Middle frontal gyrus (tissue), 1 donor: Measurements from ENCODE around the gene SIPA1L3.
"Not testable (repeated sequence)": the region's sequence is repeated elsewhere in the genome, so short reads cannot be mapped to it uniquely, and the experiment has no call there.

Source experiments
- DNase-seq: peaks from one replicate; pipeline ENCODE4 v3.0.0-alpha.2; 2015; ENCODE audit warnings: low spot score; ENCODE audit errors: extremely low spot score

Gene SIPA1L3

DNA sequence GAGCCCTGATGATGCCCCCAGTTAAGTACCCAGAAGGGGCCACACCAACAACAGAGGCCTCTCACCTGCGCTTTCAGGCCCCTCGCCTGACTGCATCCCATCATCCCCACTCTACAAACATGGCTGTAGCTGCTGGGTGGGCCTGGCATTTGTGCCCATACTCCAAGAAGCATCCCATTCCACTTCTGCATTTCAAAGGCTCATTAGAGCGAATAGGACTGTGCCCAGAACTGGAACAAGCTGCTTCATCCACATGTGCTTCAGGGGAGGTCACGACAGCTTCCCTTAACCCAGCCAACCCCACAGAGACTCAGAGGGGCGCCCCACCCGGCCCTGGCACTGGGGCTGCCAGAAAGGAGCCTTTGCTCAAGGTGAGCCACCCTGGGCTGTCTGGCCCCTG is 156.9 kb downstream of the SIPA1L3 start:
- no peak for DNase-seq

DNA sequence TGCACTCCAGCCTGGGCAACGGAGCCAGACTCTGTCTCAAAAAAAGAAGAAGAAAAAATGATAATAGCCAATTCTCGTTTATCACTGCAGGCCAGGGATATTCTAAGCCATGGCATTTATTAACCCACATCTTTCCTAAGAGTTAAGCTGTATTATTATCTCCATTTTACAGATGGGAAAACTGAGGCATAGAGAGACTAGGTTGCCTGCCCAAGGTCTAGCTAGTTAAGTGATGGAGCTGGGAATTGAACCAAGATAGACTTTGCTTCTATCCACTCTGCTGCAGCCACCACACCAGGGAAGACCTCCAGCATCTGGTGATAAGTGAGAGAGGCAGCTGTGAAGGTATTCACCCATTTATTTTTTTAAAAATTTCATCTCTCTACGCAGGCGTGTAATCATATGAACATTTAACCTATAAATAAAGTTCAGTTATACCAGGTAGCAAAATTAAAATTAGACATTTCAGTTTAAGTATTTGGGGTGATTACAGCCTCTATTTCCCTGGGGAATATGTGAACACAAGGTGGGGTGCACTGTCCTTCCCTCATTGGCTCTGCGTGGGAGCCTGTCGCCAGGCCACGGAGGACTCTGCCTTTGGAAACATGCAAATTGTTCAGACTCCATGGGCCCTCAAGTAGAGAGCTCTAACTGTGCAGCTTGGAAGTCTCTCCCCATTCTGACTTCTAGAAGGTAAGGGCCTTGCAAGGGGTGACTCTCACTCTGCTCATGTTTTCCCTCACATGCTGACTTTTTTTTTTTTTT is 157.8 kb downstream of the SIPA1L3 start:
- DNase-seq: no peak

DNA sequence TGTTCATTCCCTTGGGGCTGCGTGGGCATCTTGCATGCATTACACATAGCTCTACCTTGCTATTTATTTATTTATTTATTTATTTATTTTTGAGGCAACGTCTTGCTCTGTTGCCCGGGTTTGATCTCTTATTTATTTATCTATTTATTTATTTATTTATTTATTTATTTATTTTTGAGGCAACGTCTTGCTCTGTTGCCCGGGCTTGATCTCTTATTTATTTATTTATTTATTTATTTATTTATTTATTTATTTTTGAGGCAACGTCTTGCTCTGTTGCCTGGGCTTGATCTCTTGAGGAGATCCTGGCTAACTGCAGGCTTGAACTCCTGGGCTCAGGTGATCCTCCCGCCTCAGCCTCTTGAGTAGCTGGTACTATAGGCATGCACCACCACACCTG is 158.8 kb downstream of the SIPA1L3 start:
- DNase-seq: not testable (repeated sequence)

DNA sequence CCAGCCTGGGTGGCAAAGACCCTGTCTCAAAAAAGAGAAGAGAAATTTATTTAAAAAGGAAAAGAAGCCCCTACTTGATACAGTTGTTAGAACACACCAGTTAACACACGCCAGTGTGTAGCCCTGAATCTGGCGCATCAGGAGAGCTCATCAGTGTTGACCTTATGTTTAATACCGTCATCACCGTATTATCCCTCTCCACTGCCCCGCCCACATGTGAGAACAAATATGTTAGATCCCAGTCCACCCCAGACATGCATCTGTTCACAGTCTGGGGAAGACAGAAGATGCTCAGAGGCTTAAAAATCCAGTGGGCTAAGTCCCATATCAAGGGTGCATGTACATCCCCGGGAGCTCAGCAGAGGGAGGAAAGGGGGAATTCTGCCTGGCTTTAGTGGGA is 161.8 kb downstream of the SIPA1L3 start:
- no peak for DNase-seq

DNA sequence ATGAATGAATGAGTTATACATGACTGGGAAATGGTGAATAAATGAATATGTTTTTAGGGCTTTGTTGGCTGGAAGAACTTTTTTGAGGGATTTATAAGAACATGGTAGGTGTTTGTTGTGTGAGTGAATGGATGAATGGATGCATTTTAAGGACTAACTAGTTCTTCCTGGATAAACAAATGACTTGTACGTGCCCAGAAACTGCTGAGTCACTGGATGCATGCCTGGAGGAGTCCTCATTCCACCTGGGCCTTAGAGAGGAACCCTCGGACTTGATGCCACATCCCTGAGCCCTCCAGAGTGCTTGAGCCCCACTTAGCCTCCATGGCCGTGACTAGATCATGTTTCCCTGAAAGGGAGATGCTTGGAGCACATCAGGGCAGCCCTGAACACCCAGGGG is 163.6 kb downstream of the SIPA1L3 start:
- DNase-seq: no peak

DNA sequence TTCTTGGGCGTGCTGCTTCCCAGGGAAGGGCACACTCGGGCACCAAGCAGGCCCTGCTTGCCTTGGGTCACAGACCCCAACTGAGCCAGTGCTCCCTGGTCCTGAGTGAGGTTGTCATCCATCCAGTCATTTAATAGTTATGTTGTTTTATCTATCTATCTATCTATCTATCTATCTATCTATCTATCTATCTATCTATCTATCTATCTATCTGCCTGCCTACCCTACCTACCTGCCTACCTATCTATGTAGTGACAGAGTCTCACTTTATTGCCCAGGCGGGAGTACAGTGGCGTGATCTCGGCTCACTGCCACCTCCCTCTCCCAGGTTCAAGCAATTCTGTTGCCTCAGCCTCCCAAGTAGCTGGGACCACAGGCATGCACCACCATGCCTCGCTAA is 164.0 kb downstream of the SIPA1L3 start:
- DNase-seq: not testable (repeated sequence)

DNA sequence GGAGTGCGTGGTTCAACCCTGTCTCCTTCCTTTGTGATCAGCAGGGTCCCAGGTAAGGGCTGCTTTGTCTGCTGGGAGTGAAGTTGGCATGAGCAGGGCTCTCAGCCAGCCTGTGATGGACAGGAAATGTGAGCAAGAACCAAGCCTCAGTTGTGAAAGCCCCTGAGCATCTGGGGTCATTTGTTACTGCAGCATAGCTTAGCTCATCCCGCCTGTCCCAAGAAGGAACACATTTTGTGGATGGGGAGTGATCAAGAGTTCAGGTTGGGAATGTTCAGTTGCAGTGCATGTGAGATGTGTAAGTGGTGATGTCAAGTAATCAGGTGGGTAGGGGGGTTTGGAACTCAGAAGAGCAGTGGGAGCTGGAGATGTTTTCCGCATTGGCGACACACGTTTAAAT is 164.6 kb downstream of the SIPA1L3 start:
- no peak for DNase-seq

DNA sequence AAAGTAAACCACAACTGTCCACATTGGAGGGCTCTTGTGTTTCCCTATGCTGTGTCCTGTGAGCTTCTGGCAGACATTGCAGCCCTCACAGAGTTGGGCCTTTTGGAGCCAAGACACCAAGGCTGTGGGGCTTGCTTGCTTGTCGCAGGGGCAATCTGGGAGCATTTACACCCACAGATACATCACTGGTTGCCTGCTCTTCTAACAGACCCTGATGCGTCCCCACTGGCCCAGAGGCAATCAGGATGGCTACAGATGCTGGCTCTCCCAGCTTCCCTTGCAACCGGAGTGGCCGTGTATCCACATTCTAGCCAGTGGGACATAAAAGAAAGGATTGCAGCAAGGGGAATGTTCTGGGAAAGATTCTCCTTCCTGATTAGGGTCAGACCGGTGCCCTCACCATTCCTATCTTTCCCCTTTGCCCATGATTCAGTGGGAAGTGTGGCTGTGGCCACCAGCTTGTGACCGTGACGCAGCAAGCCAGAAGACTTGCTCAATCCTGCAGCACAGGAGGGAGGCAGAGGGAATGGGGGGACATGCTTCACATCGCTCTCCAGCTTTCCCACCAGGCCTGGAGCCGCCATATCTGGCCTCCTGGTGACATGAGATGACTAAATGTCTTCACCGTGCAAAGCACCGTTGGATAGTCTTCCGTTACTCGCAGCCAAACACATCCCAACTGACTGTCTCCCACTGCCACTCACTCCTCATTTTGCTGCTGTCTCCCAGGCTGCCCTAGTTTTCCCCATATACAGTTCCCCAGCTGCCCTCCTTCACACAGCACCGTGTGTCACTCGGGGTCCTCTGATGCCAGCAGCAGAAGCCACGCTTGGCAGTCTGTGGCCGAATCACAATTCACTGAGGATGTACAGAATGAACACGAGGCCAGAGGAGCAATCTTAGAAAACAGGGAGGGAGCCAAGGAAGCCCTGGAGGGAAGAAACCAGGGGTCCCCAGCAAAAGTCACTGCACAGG is 166.1 kb downstream of the SIPA1L3 start:
- DNase-seq: no peak

DNA sequence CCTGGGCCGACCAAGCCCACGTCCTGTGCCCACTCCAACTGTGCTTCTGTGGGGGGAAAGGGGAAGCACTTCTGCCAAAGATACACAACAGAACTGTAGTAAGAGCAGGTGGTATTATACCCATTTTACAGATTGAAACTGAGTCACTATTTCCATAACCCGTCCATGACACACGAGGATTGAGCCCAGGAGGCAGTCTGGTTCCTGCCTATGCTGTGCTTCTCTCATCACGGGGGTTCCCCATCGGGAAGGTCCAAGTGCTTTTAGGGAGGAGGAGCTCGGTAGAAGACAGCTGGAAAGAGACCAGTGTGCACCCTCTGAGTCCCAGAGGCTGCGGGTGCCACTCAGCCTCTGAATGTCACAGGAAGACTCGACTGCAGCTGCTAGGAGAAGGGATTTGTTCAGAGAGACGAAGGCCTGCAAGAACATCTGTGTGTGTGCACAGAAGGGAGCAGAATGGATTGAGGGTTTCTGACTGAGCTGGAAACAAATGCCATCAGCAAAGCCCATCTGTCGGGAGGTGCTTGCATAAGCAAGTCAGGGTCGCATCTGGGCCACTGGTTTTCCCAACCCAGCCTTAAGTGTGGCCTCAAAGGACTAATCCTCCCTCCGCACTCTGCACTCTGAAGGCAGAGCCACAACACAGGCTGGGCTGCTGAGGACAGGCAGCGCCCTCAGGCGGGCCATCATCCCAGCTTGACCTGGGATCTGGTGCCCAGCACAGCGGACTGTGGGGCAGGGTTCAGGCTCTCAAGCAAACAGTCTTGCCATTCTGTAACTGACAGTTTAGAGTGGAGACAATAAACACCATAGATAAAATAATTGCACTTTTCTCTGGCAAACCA is 167.1 kb downstream of the SIPA1L3 start:
- DNase-seq: no peak

DNA sequence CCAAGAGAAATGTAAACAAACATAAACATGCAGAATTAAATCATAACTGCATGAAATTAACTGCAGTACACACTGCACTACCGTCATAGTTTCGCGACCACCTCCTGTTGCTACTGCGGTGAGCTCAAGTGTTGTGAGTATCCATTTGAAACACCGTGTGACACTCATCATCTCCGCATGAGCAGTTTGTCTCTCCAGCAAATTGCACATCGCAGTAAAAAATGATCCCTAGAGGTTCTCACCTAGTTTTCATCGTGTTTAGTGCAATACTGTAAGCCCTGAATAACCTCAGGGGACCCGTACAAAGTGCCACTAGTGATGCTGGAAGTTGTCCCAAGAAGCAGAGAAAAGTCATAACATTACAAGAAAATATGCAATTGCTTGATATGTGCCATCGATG is 169.3 kb downstream of the SIPA1L3 start:
- no peak for DNase-seq

DNA sequence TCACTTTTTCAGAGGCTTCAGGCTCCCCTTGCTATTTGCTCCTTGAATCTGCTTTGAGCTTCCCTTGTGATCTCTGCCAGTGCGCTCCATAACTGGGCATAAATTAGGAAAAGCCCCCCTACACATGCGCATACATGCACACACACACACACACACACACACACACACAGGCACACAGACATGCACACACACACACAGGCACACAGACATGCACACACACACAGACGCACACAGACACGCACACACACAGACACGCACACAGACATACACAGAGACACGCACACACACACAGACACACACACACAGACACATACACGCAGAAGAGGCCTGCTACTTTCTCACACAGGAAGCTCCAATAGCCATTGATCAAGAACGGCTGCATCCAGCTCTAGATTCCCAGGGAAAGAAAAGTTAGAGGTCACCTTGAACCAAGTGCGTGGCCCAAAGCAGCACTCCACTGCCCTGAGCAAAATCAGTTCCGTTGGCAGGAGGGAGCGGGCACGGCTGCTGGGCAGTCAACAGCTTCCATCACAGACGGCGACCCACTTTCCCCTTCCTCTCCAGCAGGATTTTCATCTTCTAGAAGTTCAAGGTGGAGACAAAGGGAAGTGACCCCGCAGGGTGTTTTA is 171.4 kb downstream of the SIPA1L3 start:
- no peak for DNase-seq

DNA sequence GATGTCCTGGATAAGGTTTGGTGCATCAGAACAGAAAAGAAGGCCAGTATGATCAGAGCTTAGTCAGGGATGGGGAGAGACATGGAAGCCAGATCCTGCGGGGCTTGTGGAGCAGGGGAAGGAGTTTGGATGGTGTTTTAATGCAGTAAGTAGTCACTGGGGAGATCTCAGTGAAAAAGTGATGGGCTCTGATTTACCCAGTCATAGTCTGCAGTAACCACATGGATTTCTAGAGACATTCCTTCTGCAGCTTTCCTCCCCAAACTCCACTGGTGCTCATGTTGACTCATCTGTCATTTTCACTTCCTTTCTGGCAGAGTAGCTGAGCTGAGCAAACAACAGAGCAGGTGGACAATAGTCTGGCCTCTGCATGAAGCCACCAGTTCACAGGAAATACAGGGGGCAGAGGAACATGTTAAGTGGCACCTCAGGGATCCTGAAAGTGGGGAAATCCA is 172.9 kb downstream of the SIPA1L3 start:
- DNase-seq: no peak

DNA sequence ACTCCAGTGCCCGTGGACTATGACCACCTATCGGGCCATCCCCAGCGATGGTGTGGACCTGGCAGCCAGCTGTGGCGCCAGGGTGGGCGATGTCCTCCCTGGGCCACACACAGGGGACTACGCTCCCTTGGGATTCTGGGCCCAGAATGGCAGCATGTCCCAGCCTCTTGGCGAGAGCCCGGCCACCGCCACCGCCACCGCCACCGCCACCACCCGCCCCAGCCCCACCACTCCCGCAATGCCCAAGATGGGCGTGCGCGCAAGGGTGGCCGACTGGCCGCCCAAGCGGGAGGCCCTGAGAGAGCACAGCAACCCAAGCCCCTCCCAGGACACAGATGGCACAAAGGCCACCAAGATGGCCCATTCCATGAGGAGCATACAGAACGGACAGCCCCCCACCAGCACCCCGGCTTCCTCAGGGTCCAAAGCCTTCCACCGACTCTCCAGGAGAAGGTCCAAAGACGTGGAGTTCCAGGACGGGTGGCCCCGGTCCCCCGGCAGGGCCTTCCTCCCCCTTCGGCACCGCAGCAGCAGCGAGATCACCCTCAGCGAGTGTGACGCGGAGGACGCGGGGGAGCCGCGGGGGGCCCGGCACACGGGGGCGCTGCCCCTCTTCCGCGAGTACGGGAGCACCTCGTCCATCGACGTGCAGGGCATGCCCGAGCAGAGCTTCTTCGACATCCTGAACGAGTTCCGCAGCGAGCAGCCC is 174.7 kb downstream of the SIPA1L3 start:
- DNase-seq: no peak

DNA sequence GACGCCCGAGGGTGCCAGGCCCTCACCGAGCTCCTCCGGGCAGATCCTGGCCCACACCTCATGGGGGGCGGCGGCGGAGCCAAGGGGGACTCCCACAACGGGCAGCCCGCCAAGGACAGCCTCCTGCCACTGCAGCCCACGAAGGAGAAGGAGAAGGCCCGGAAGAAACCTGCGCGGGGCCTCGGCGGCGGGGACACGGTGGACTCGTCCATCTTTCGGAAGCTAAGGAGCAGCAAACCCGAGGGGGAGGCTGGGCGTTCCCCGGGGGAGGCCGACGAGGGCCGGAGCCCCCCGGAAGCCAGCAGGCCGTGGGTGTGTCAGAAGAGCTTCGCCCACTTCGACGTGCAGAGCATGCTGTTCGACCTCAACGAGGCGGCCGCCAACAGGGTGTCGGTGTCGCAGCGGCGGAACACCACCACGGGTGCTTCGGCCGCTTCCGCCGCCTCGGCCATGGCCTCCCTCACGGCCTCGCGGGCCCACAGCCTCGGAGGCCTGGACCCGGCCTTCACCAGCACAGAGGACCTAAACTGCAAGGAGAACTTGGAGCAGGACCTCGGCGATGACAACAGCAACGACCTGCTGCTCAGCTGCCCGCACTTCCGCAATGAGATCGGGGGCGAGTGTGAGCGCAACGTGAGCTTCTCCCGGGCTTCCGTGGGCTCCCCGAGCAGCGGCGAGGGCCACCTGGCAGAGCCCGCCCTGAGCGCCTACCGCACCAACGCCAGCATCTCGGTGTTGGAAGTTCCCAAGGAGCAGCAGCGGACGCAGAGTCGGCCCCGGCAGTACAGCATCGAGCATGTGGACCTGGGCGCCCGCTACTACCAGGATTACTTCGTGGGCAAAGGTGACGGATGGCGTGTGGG is 175.5 kb downstream of the SIPA1L3 start:
- DNase-seq: no peak

DNA sequence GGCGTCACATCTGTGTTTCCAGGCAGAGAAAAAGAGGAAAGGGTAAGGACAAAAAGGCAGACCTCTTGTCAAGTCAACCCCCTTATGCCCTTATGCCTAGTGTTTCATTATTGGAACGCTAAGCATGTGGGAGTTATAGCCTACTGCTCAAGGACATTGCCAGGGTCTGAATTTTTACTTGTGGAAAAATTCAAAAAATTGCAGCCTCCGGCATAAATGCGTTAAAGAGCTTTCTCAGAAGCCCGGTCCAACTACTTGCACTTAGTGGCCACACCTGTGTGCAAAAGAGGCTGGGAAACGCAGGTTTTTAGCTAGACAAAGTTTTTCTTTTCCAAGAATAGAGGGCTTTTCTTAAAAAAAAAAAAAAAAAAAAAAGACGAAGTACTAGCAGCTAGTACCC is 177.2 kb downstream of the SIPA1L3 start:
- no peak for DNase-seq

DNA sequence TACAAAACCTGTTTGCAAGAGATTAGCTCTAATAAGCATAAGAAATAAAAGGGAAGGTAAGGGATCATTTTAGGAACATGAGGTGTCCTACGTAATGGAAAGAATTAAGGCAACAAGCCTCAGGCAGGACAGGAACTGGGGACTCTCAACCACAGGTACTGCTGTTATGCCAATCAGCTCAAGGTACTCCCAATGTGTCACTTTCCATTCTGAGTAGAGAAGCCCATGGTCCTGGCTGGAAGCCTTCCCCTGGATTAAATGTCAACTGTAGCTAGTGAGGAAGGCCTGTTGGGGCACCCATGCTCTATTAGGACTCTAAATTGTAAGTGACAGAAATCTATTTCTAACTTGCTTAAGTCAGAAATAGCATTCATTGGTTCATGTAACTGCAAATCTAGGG is 182.4 kb downstream of the SIPA1L3 start:
- no peak for DNase-seq

DNA sequence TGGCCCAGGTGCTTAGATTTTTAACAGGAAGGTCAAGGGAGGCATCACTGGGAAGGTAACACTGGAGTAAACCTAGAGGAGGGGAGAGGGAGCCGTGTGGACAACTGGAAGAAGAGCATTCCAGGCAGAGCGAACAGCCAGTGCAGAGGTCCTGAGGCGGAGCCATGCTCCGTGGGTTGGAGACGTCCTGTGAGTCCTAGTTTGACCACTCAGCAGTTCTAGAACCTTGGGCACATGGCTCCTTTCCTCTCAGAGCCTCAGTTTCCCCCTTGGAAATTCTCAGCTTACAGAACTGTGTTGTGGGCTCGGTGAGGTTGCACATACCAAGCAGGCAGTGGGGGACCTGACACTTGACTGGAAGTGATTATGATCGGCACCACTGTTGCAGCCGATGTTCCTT is 186.1 kb downstream of the SIPA1L3 start:
- DNase-seq: no peak

DNA sequence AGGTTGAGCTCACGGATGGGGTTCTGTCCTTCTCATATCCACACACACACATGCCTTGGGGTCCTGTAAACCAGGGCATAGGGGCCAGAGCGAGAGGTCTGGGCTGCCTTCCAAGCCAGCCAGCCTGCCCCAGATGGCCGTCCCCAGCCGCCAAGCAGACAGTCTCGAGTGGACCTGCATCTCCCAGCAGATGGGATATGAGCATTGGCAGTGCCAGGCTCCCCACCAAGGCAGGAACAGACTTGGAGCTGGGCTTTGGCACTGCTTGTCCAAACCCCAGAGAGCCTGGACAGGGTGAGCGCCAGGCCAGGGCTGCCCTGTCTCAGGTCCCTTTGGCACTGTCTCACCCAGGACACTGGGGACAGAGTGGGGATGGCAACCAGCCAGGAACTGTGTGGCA is 186.6 kb downstream of the SIPA1L3 start:
- no peak for DNase-seq
